OCI-LY7 (cell line): Measurements from ENCODE around the gene ABI3. TPM values are rescaled to one million over a fixed set of nuclear protein-coding genes. Genes with fewer than 3 reads are reported as not detected.

Source experiments
- BruUV-seq: library from RNA; stranded (reverse); fragments of 400-500 nt; replicated peaks from 2 replicates; lab custom pipeline; 2021; lab: Mats Ljungman, UMichigan
- CTCF ChIA-PET: fragments of 300-600 bp; sonication (Branson Sonifier 250); formaldehyde crosslinking; loops from one replicate; lab custom pipeline; 2022; ENCODE audit warnings: antibody characterized with exemption; ENCODE audit not compliant: unreplicated experiment; lab: Charles Lee
- POLR2A ChIA-PET: fragments of 300-600 bp; sonication (Branson Sonifier 250); formaldehyde crosslinking; loops from one replicate; lab custom pipeline; 2022; ENCODE audit warnings: antibody characterized with exemption; lab: Charles Lee
- DNase-seq: peaks from one replicate; pipeline ENCODE4 v3.0.0-alpha.2; 2015; ENCODE audit warnings: low spot score
- H2AFZ ChIP-seq: fragments of 200-600 bp; sonication (generic), shearing (Covaris generic); 2 replicates; pipeline ENCODE4 v1.6.1; 2014; ENCODE audit warnings: mild to moderate bottlenecking, antibody characterized with exemption, low read length, moderate library complexity
- H3K27ac ChIP-seq: fragments of 200-600 bp; sonication (generic); 2 replicates; pipeline ENCODE4 v1.5.1; 2014; ENCODE audit warnings: mixed run types, low read depth, mild to moderate bottlenecking, moderate library complexity, low read length, inconsistent platforms; ENCODE audit not compliant: poor library complexity, severe bottlenecking
- H3K36me3 ChIP-seq: fragments of 200-600 bp; sonication (generic); 2 replicates; pipeline ENCODE4 v1.6.1; 2014; ENCODE audit warnings: mild to moderate bottlenecking, antibody characterized with exemption, low read length, moderate library complexity, mixed read lengths; ENCODE audit not compliant: insufficient read depth
- H3K4me1 ChIP-seq: fragments of 200-600 bp; sonication (generic); 2 replicates; pipeline ENCODE4 v1.5.1; 2014; ENCODE audit warnings: mild to moderate bottlenecking, low read length; ENCODE audit not compliant: insufficient read depth, poor library complexity, severe bottlenecking
- H3K4me2 ChIP-seq: fragments of 200-600 bp; sonication (generic); 2 replicates; pipeline ENCODE4 v1.6.1; 2014; ENCODE audit warnings: mild to moderate bottlenecking, low read length
- H3K4me3 ChIP-seq: fragments of 200-600 bp; sonication (generic); 2 replicates; pipeline ENCODE4 v1.5.1; 2014; ENCODE audit warnings: mild to moderate bottlenecking, low read depth, low read length; ENCODE audit not compliant: poor library complexity, severe bottlenecking
- H3K79me2 ChIP-seq: fragments of 200-600 bp; sonication (generic); 2 replicates; pipeline ENCODE4 v1.6.1; 2016; ENCODE audit warnings: low read depth, mild to moderate bottlenecking, low read length, moderate library complexity, mixed read lengths; ENCODE audit not compliant: insufficient read depth
- H3K9me2 ChIP-seq: fragments of 200-600 bp; sonication (generic); 2 replicates; pipeline ENCODE4 v1.6.1; 2016; ENCODE audit warnings: mild to moderate bottlenecking, low read length, mixed read lengths; ENCODE audit not compliant: insufficient read depth
- H3K9me3 ChIP-seq: fragments of 200-600 bp; sonication (generic); 2 replicates; pipeline ENCODE4 v1.6.1; 2014; ENCODE audit warnings: mild to moderate bottlenecking, mixed run types, low read length, mixed read lengths
- H4K20me1 ChIP-seq: fragments of 200-600 bp; sonication (generic); 2 replicates; pipeline ENCODE4 v1.6.1; 2014; ENCODE audit warnings: mild to moderate bottlenecking, antibody characterized with exemption, low read length, moderate library complexity, mixed read lengths; ENCODE audit not compliant: insufficient read depth
- EZH2phosphoT487 ChIP-seq: fragments of 200-600 bp; sonication (generic); IDR thresholded peaks from 2 replicates; pipeline ENCODE4 v1.6.1; 2018; ENCODE audit warnings: low read depth, borderline replicate concordance, mild to moderate bottlenecking, mixed run types, antibody characterized with exemption, low read length, moderate library complexity, mixed read lengths
- intact Hi-C: fragments of 100-400 bp; cut with micrococcal nuclease; formaldehyde crosslinking; loops from one replicate; pipeline ENCODE4 v1.10.0; 2022; ENCODE audit not compliant: unreplicated experiment
- total RNA-seq, 2 experiments: library from RNA; depleted of rRNA in 1 of 2; stranded (reverse); fragments of >200 nt in 1 of 2; shearing (Covaris generic) in 1 of 2; gene quantifications; 2 replicates each; pipeline ENCODE4 v1.2.3, GENCODE V29; 2014 to 2022
- TF ChIP-seq, protein P1 (sequence below): fragments of 200-600 bp; sonication (generic); conservative IDR thresholded peaks from 2 replicates; pipeline ENCODE4 v1.5.1; 2014; ENCODE audit warnings: mild to moderate bottlenecking, antibody characterized with exemption, low read length, moderate library complexity, mixed read lengths

The ABI3 gene
- total RNA-seq, 2 experiments from 2014 or later, result 24.0 to 29.5 TPM

GRCh38 chr17:49225554-49226236, 15.2 kb downstream of the ABI3 start:
- Histone ChIP-seq H3K27ac (no peak overlapping the region), H3K9me3 (no peaks in the 10 kb centered on the region), H3K9me2 (no peaks in the 10 kb centered on the region), H3K4me1 (peaks cover 17% of the 10 kb centered on the region), H3K4me2 (no peak overlapping the region), H2AFZ (no peak overlapping the region), H3K36me3 (peaks cover 20% of the 10 kb centered on the region; the same call in 1 of the 2 replicates), H4K20me1 (no peaks in the 10 kb centered on the region), H3K4me3 (no peak overlapping the region), H3K79me2 (no peaks in the 10 kb centered on the region)
- no peak for TF ChIP-seq EZH2phosphoT487
- TF ChIP-seq, protein P1, sequence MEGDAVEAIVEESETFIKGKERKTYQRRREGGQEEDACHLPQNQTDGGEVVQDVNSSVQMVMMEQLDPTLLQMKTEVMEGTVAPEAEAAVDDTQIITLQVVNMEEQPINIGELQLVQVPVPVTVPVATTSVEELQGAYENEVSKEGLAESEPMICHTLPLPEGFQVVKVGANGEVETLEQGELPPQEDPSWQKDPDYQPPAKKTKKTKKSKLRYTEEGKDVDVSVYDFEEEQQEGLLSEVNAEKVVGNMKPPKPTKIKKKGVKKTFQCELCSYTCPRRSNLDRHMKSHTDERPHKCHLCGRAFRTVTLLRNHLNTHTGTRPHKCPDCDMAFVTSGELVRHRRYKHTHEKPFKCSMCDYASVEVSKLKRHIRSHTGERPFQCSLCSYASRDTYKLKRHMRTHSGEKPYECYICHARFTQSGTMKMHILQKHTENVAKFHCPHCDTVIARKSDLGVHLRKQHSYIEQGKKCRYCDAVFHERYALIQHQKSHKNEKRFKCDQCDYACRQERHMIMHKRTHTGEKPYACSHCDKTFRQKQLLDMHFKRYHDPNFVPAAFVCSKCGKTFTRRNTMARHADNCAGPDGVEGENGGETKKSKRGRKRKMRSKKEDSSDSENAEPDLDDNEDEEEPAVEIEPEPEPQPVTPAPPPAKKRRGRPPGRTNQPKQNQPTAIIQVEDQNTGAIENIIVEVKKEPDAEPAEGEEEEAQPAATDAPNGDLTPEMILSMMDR, result no peak
- intact Hi-C loops, result loop anchor here (2.0 kb wide), 1 partner anchor 167 kb away; no protein-coding TSS in a partner anchor
- POLR2A ChIA-PET, result no interaction called here
- DNase-seq, result no peak
- CTCF ChIA-PET, result interaction anchor here (2.9 kb wide), 1 partner anchor 45 kb away, joined by 11 read pairs; no protein-coding TSS in a partner anchor
- no TSS peak for BruUV-seq

DNA sequence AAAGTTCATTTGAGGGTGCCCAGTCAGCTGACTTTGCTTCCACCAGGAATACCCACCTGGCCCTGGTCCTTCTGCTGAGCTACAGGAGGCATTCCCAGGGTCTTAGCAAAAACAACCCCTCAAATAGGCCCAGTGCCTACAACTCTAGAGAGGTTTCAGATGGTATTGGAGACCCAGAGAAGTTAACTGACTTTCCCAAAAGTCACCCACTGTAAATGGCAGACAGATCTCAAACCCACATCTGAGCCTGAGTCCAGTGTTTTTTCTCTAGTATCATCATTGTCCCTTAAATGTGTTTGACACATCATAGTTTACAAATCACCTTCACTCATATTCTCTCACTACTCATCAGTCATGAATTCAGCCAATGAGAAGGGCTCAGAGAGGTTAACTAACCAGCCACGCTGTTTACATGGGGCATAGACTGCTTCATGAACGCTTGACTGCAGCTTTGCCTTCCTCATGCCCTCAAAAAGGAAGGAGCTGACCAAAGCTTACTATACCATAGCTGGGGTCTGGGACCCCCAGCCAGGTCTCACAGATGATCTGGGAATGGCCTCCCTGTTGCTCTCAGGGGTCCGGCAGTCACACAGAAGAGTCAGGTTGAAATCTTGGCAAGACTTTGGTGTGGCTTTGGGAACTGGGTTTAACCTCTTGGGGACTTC, 16.4 kb downstream of the ABI3 start:
- ChIA-PET POLR2A (no interaction called here), CTCF (interaction anchor here (1.3 to 2.9 kb wide), 2 partner anchors 9 to 46 kb away, joined by 3 to 11 read pairs; no protein-coding TSS in a partner anchor)
- Histone ChIP-seq H3K79me2 (no peaks in the 10 kb centered on the region), H3K9me3 (no peaks in the 10 kb centered on the region), H3K4me2 (no peak overlapping the region), H3K27ac (no peak overlapping the region), H3K4me1 (peaks cover 25% of the 10 kb centered on the region), H2AFZ (no peak overlapping the region), H3K9me2 (no peaks in the 10 kb centered on the region), H3K36me3 (peaks cover 13% of the 10 kb centered on the region; the same call in 1 of the 2 replicates), H3K4me3 (no peak overlapping the region), H4K20me1 (no peaks in the 10 kb centered on the region)
- TF ChIP-seq, protein P1, result no peak
- no peak for TF ChIP-seq EZH2phosphoT487
- intact Hi-C loops, result loop anchor here (1.0 to 2.0 kb wide), 2 partner anchors 47 to 168 kb away; no protein-coding TSS in a partner anchor
- DNase-seq, result no peak
- no TSS peak for BruUV-seq
